GM21447 (cell line): Measurements from ENCODE around the gene PRMT9.
A peak's percentile ranks its signal among the peaks of the same experiment; 100 is the strongest.

Experiments used
- ATAC-seq: cut with Tn5 transposase; IDR thresholded peaks from one replicate; pipeline ENCODE4 v1.9.1; 2021; ENCODE audit not compliant: unreplicated experiment

The PRMT9 gene

DNA sequence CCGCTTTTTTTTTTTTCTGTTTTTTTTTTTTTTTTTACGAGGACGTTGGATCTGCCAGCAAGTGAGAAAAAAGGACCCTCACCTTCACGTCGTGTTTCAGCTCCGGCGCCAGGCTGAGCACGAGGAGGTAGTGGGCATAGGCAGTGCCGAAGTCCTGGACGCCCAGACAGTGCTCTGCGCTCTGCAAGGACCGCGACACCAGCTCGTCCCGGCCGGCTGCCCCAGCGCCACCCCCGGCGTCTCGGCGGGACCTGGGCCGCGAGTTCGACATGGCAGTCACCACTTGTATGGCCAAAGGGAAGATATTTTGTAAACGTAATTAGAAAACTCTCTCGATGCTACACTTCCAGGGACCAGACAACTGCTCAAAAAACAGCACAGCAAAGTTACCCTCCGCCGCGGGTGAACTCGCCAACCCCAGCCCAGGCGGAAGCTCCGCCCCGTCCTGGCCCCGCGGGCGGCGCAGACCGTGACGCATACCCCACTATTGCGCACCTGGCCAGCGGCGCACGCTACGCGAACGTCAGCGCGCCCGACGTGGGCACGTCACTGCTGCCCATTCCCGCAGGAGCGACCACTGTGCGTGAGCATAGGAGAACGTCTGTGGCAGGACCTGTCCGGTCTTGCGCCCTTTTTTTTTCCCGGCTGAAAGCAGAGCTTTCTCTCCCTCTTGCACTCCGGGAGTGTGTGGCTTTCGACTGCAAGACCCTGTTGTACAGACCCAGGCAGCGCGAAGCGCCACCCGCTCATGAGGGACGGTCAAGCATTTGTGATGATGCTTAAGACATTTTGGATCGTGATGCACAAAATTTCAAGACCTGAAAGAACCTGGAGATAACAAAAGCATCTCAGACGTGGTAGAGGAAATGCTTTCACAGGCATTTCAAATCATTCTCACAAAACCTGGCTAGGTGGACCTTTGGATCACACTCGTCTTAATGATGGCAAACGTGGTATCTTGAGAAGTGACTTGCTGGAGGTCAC is at the start of gene PRMT9:
Gene PRMT9, minus strand, starts transcription at position 447 of the 984 bp plus-strand sequence. Its CDS starts 176 bp downstream, at position 271.
- ATAC-seq: peak; percentile 98

DNA sequence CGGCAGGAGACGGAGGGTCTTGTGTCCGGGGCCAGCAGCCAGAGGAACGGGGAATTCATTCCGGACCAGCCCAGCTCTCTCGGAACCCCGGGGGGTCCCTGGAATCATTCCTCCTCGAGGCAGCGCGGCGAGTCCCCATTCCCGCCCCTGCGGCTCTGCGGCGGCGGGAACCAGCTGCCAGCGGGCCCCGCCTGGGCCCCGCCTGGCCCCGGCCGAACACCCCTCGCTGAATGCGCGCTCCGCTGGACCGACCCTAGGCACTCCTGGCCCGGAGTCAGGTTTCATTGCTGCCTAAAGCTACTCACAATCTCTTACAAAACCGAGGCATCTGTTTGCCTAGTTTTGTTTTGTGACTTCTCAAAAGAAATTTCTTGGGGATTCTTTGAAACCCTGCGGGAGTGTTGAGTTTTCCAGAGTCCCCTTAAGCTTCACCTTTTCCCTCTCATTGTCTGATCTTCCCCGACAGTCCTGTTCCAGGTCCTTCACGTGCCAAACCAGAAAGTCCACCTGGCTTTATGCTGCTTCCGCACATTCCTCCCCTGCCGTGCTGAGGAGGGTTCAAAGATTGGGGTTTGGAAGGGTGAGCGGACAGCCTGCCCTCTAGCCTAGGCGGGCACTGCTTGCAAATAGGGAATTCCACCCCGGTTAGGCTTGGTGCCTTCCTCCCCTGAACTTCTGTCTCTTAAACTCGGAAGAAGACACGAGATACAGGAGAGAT is 48.7 kb upstream of the PRMT9 start:
- peak; percentile 31 for ATAC-seq

DNA sequence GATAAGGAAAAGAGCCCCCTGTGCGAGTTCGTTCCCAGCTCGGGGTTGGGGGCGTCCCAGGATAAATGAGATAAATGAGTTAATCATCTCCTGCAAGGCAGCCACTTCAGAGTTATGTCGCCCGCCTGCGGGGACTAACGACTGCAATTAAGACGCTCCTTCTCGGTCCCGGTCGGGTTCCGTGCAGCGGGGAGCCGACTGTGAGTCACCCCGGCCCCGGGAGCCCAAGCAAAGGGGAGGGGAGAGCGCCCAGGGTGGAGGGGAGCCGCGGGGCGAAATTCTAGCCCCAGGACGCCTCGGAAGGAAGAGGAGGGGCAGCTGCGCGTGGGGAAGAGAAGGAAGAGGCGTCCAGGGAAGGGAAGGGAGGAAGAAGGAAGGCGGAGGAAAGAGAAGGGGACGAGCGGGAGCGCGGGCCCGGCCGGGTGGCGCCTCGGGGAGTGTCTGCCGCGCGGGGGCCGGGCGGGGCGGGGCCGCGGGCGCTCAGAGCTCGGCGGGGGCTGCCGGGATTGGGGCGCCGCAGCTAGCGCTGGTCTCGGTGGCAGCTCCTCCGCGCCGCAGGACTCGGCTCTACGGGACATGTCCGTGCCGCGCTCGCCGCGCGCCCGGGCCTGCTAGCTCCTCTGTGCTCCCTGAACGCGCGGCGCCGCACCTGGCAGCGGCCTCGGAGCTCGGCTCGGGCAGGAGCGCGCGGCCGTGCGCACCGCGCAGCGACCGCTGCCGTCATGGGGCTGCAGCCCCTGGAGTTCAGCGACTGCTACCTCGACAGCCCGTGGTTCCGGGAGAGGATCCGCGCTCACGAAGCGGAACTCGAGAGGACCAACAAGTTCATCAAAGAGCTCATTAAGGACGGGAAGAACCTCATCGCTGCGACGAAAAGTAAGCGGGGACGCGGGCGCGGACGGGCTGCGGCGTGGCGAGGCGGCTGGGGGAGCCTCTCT is 47.9 kb upstream of the PRMT9 start, which contains the start of gene ARHGAP10:
Gene ARHGAP10, plus strand, starts transcription at position 509 of the 938 bp plus-strand sequence. Its CDS starts 214 bp downstream, at position 723.
- peak; percentile 63 for ATAC-seq

DNA sequence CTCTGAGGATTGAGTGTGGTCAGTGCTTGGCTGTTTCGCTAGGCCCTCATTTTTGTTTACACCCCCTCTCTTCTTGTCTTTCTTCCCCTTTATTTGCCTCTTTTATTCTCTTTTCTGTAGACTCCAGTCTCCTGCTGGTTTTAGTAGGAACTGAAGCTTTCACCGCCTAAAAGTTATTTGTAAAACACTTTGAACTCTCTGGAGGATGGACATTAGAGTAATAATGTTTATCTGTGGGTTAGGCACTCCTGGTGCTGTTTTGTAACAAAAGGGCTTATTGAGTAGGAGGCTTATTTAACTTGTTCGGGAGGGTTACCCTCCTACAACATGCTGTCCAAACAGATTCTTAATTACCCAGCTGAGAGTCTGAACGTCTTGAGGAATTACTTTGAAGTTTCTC is 46.4 kb upstream of the PRMT9 start:
- no peak for ATAC-seq

DNA sequence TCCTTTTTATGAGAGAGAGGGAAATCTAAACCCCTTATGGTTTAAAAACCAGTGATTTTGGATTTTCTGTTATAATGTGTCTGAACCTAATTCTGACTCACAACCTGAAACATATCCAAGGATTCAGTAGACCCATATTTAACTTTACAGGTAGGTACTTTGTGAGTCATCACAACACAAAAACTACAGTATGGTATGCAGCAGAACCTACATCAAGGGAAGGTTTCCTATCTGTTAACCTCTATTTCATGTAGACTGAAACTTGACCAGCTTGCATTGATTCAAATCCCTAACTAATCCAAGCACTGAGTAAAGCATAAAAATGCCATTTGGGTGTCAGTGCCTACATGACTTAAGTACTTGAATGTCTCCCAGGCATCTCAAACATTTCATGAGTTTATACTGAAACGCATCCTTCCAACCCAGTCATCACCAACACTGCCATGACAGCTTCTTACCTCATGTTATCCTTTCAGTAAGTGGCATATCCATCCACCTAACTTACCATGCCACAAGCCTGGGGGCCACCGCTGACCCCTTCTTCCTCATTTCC is 43.6 kb upstream of the PRMT9 start:
- ATAC-seq: no peak

DNA sequence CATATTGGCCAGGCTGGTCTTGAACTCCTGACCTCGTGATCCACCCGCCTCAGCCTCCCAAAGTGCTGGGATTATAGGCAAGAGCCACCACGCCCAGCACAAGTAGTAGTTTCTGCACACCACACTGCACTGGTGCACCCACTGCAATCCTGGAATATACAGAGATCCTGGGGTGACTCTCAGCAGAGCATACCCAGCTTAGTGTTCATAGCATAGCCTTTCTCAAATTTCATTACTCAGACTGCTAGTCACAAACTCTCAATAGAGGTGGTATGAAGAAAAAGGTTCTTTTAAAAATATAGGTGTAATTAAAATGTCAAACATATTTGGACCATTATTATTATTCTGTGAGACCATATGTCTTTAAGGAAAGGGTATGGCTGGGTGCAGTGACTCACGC is 41.7 kb upstream of the PRMT9 start:
- no peak for ATAC-seq

DNA sequence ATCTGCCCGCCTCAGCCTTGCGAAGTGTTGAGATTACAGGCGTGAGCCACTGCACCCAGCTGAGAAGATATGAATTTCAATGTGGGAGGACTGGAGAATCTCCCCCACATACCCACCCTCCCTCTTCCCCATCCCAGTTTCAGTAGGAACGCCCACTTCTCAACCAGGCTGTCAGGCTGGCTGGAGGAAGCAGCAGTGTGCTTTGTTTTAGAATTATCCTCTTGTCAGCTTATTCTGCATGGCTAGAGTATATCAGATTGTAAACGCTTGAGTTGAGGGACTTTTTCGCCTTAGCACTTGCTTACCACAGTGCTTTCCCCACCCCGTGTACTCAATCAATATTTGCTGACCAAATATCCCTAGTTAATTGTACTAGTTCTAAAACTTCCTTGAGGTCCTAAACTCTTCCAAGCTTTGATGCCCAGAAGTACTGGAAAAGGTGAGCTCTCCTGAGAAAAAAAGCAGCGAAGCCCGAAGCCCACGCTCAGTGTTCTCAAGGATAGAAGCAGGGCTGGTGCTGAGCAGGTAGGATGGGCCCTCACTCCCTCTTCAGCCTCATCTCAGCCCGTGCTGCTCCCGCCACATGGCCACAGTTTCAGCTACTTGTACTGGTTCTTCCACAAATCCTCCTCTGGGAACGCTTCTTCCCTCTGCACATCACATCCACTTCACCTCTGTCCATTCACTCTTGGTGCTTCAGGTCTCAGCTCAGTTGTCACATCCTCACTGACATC is 40.7 kb upstream of the PRMT9 start:
- no peak for ATAC-seq

DNA sequence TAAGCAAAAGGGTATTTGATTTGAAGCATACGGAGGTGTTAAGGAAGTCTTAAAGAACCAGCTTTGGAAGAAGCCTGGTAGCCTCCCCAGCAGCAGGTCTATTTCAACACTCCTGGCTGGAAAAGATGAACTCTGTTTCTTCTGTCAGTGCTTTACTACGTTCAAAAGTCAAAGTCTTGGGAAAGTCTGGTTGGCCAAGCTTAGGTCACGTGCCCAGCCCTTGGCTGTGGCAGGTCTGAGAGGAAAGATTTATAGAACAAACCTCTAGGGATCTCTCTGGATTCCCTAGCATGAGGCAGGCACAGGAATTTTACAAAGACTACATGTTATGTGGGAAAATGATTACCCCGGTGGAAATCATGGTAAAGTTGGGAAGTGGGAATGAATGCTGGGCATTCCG is 39.4 kb upstream of the PRMT9 start:
- ATAC-seq: no peak

DNA sequence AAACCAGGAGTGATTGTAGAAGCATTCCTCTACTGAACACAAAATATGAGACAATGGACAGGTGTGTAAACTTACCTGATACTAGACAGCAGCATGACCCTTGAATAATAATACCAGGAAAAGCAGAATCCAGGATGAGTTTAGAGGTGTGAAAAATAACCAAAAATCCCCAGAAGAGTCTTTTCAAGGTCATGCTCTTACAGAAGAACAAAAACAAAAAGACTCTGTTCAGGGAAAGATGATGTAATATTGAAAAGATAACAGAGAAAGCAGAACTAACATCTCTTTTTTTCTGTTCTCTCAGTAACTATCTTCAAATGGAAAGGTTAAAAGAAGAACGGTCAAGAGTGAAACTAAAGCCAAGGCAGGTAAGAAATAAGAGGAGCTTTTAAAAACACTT is 33.9 kb upstream of the PRMT9 start:
- peak; percentile 81 for ATAC-seq

DNA sequence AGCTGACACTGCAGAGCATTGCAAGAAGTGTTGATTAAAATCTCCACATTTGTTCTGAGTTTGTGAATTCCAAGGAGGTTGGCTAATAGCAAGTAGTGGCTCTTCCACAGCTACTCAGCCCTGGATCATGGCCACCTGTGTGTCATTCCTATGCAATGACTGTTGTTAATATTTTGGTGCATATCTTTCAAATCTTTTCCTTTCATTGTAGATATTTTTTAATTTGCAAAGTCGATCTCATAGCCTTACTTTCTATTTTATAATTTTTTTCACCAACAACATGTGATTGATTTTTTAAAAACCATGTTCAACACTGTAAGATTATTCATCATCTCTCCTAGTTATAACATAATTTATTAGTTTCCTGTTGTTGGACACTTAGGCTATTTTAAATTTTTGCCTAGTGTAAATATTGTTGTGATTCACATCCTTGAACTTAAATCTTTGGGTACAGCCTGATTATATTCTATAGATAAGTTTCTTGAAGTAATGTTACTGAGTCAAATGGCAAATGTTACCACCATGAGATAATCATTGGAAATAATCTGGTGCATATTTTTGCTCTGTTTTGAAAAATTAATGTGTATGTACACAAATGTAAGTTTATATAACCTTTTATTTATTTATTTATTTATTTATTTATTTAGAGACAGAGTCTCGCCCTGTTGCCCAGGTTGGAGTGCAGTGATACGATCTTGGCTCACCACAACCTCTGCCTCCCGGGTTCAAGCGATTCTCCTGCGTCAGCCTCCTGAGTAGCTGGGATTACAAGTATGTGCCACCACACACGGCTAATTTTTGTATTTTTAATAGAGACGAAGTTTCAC is 30.8 kb upstream of the PRMT9 start:
- no peak for ATAC-seq

DNA sequence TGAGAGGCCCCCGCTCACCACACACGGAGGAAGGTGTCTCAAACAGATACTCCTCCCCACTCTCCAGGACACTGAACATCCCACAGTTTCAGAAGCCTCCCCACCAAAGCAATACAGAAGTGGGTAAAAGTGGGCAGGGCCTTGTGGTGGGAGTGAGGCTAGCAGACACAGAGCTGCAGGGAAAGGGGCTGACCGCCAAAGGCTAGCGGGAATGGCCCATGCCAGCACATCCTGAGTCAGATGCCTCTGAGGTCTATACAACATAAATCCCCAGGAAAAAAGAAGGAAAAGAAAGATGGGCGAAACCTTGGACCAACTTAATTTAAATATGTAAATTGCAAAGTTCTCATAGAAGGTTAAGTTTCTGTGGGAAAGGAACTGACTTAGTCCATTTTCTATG is 26.0 kb upstream of the PRMT9 start:
- ATAC-seq: no peak

DNA sequence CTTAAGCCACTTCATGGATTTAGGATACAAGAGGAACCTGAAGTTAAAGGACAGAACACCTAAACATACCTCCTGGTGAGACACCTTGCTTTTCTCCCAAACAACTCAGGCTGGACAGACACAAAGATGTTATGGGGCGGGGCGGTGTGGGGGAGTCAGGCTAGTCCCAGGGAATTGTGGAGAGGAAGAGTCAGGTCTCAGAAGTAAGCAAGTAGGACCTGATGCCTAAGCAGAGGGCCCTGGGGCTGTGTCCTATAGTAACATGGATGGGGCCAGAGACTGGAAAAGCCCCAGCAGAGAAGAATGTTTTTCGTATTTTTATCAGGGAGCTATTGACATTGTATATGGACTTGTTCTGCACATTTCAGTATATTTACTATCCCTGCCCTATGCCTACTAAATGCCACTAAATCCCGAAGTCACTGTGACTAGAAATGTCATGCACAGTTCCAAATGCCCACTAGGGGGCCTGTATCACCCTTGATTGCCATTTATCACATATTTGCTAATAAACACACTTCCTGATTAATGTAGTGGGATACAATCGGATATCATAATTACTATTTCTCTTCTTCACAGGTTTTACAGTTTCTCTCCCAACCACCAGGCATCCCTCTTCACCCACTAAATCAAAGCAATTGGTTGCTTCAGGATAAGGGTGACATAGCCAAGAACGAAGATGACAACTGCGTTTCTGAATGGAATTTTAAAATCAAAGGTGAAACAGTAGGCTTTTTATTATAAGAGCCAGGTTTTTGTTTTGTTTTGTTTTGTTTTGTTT is 24.1 kb upstream of the PRMT9 start:
- ATAC-seq: peak; percentile 72

DNA sequence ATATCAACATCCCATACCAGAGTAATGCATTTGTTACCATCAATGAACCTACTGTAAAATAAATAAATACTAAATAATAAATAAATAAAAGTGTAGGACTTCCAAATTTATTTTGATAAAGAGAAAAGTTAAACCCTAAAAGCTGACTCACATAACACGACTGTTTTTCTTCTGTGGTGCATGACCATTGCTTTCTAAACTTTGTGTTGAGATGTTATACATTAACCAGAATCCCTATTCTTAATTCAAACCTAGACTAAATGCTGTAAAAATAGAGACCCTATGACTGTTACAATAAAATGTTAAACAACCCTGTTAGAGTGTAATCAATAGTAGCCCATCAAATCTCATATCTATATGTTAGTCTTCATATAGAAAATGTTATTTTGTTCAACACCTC is 20.9 kb upstream of the PRMT9 start:
- no peak for ATAC-seq

DNA sequence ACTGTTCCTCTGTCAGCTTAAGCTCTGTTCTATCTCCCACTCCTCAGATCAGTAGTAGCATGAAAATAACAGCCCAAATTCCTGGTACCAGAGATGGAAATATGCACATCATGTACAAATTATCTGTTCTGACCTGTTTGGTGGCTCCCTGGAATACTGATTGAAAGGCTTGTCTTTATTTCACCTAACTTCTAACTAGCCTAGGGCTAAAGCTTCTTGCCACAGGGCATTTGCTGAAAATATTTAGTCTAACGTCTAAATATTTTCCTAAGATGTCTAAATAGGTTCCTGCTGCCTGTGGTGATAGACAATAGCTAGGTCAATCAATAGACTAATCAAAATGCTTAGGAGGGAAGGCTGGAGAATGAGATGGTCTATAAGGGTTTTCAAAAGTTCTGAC is 12.9 kb upstream of the PRMT9 start:
- no peak for ATAC-seq

DNA sequence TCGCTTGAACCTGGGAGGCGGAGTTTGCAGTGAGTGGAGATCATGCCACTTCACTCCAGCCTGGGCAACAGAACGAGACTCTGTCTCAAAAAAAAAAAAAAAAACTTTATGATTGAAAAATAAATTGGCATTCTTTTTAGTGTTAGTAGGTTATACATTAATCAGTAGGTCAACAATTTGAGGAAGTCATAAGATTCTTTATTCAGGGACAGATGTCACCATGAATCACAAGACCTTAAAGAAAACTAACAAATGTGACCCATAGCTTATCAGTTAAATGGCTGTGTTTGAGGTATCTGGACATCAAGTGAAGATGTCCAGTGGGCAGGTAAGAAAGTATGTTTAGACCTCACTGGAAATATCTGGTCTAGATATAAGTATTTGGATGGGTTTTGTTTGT is 9.3 kb upstream of the PRMT9 start:
- no peak for ATAC-seq

DNA sequence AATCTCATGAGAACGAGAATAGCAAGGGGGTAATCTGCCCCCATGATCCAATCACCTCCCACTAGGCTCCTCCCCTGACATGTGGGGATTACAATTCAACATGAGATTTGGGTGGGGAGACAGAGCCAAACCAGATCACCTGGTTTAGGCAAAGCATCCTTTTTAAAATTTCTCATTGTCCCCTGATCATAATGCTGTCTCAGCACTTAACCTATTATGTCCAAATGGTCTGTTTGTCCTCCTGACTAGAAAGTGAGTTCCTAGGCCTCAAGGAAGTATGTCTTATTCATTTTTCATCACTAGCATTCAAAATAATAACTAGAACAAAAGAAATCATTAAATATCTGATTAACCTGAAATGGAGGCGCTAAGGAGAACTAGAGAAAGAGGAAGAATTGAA is 7.9 kb upstream of the PRMT9 start:
- ATAC-seq: no peak

DNA sequence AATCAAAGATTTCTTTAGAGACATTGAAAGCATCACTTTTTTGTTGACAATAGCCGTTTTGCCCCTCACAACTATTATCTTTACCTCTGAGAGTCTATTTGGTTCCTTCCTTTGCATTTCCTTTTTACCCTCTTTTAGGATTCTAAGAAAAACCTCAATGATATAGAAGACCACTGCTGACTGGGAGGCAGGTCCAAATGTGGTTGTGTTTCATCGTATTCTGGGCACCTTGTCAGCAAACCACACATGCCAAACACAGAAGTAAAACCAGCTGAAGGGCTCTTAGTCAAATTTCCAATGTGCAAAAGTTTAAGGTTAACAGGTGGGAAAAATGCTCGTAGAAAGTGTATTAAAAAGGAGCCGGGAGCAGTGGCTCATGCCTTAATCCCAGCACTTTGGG is 5.1 kb upstream of the PRMT9 start:
- ATAC-seq: no peak

DNA sequence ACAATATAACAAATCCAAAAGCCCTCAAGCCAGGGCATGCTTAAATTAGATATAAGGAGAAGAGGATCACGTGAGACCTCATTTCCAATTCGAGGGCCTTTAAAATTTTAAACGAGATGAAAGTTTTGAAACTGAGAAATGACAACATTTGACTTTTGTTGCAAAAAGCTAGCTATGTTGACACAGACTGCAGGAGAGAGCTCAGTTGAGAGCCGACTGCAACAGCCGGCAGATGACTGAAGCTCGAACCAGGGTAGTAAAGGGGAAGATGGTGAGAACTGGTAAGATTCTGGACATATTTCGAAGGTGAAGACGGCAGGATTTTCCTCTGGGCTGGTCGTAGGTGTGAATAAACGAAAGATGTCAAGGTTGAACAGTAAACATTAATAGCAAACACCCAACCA is 773 bp downstream of the PRMT9 start:
- ATAC-seq: no peak
